ENCODE results near the gene GLDC. TPM values are rescaled to one million over a fixed set of nuclear protein-coding genes. Genes with fewer than 3 reads are reported as not detected.

GLDC gene
- total and polyA plus RNA-seq, 10 of the 15 experiments (the other 5 are each of a cell fraction or from before 2014, with no cell fraction given), result 33.1 to 165 (median 114) TPM

- TF ChIP-seq HSF1 (IDR thresholded peaks at IDR 0.05; ENCODE audit: low read depth, low read length) (no peak), FOXM1 (IDR thresholded peaks at IDR 0.05; ENCODE audit: low read depth, low read length) (0 out of 2 replicates have a peak, but pooled peaks have one; percentile 41)
These were observed 22.2 kb upstream of the GLDC start (continued) for GRCh38 chr9:6667633-6668280.

GRCh38 chr9:6667080-6667479, 21.6 kb upstream of the GLDC start:
- Histone ChIP-seq H3K9ac (ENCODE audit: control insufficient read depth, insufficient read depth, low read length) (no peak overlapping the region), H3K4me1 (ENCODE audit: control insufficient read depth, insufficient read depth, low read length) (no peaks in the 10 kb centered on the region; the same call in 1 of the 2 replicates), H3K27ac (ENCODE audit: control insufficient read depth, insufficient read depth) (no peak overlapping the region), H3K36me3 (ENCODE audit: control insufficient read depth in 2 of 2, insufficient read depth in 2 of 2, low read length in 1 of 2) (no peaks in the 10 kb centered on the region), H3K27me3 (replicated peaks in 1 of 2; ENCODE audit: control insufficient read depth in 2 of 2, insufficient read depth in 2 of 2, low read length in 1 of 2) (no peaks in the 10 kb centered on the region), H3K4me2 (ENCODE audit: control insufficient read depth, insufficient read depth) (no peak overlapping the region), H4K20me1 (ENCODE audit: control insufficient read depth, insufficient read depth) (no peaks in the 10 kb centered on the region), H3K9me3 (replicated peaks; ENCODE audit: control insufficient read depth, insufficient read depth, low read length) (no peaks in the 10 kb centered on the region), H3K79me2 (ENCODE audit: control insufficient read depth, insufficient read depth, low read length) (no peaks in the 10 kb centered on the region), H3K4me3 (no peak overlapping the region), H2AFZ (ENCODE audit: control insufficient read depth, low read depth, low read length) (no peak overlapping the region)
- ChIA-PET SMC1A (ENCODE audit: uncharacterized antibody, unreplicated experiment) (interaction anchor here (0.6 to 3.0 kb wide), 28 partner anchors 10 to 112 kb away, joined by 3 to 63 read pairs (median 6); partner anchors contain the start of gene GLDC), CTCF (interaction anchor here (0.6 to 3.1 kb wide), 42 partner anchors 10 to 613 kb away, joined by 3 to 49 read pairs (median 4); partner anchors contain the start of gene GLDC), RAD21 (ENCODE audit: unreplicated experiment) (interaction anchor here (0.6 to 1.5 kb wide), 22 partner anchors 8 to 312 kb away, joined by 3 to 29 read pairs (median 3); no protein-coding TSS in a partner anchor), POLR2A (interaction anchor here (0.6 to 1.1 kb wide), 3 partner anchors 12 to 36 kb away, joined by 3 to 4 read pairs (median 3); no protein-coding TSS in a partner anchor)
- BruUV-seq (replicated peaks), result no TSS peak
- FAIRE-seq, result no peak
- ATAC-seq, result peak; percentile 26
- in situ Hi-C loops (cut with MboI), result no loop called here
- WGBS (ENCODE audit: insufficient coverage, insufficient replicate concordance, low lambda C conversion rate, missing lambda C conversion rate), result over 99% methylated on average over 6 of the region's 6 CpGs
- no peak for DNase-seq (ENCODE audit: low read depth, low spot score)
- intact Hi-C loops (cut with micrococcal nuclease; ENCODE audit: unreplicated experiment), result loop anchor here (1.0 kb wide), 1 partner anchor 82 kb away; no protein-coding TSS in a partner anchor
- TF ChIP-seq ZNF687 (IDR thresholded peaks at IDR 0.05) (no peak), ELK1 (IDR thresholded peaks at IDR 0.05; ENCODE audit: low read depth, low read length) (no peak), POLR2AphosphoS2 (IDR thresholded peaks at IDR 0.05; ENCODE audit: low read depth, low read length) (no peak), BCLAF1 (IDR thresholded peaks at IDR 0.05) (no peak), BCL3 (IDR thresholded peaks at IDR 0.05; ENCODE audit: borderline replicate concordance, insufficient read depth, low read depth, low read length, poor library complexity, severe bottlenecking) (no peak), ZNF24 (IDR thresholded peaks at IDR 0.05) (no peak), SREBF2 (IDR thresholded peaks at IDR 0.05; ENCODE audit: low read length) (no peak)

All from GM12878 (cell line).